ENCODE results near the gene ASTN2. TPM values are rescaled to one million over a fixed set of nuclear protein-coding genes. Genes with fewer than 3 reads are reported as not detected.

ASTN2 gene
- total and polyA plus RNA-seq, 10 donors, result 0.87 to 6.1 (median 3.7) TPM

- WGBS, 5 donors, result 75 to 87% (median 79%) methylated on average over 1 of the region's 1 CpG
- TF ChIP-seq CTCF (IDR thresholded peaks at IDR 0.05 in 8 of 11, conservative IDR thresholded peaks at IDR 0.05 in 3 of 11) (no peak), POLR2AphosphoS5 (IDR thresholded peaks at IDR 0.05) (no peak), POLR2A (IDR thresholded peaks at IDR 0.05) (no peak)
- no peaks in the 10 kb centered on the region for H3K36me3 ChIP-seq
- intact Hi-C loops (cut with DNase I; ENCODE audit: low total_unique reads), result no loop called here
- H3K27me3 ChIP-seq (replicated peaks in 1 of 7), result no peaks in the 10 kb centered on the region
- peaks cover 0 to 10% (median 0%) of the 10 kb centered on the region in 8 donors for H3K9me3 ChIP-seq
- H3K4me3 ChIP-seq, result no peak overlapping the region
- H3K4me1 ChIP-seq, result no peaks in the 10 kb centered on the region
- DNase-seq, result no peak
- no peak overlapping the region for H3K27ac ChIP-seq
These were observed 60.5 kb downstream of the ASTN2 start for GRCh38 chr9:117354244-117354847.

DNA sequence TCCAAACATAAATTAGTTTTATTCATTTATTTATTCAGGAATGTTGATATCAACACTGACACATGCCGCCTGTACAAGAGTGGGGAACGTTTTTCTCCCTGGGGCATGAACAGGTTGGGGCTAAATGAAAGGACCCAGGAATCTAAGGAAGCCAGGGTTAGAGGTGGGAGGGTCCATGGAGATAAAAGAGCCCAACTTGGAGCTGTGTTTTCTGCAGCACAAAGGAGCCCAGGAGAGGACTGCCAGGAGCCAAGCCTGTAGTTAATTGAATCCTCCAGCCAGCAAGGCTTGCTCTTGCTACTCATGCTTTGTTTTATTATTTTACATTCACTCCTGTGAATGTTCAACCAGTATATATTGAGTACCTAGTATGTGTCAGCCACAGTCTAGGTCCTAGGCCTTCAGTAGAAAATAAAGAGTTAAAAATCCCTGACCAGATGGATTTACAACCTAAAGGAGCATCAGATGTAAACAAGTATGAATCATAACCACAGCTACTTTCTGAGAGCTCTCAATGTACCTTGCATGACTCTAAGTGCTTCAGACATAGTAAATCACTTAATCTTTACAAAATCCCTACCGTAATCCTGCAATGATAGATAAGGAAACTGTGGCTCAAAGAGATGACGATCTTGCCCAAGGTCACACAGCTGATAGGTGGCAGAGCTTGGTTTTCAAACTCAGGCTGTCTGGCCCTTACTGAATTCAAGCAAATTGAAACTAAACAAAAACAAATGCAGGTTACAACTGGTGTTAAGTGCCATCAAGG is 69.8 kb downstream of the ASTN2 start:
- H3K9me3 ChIP-seq, result no peaks in the 10 kb centered on the region
- DNase-seq, result no peak
- no peaks in the 10 kb centered on the region for H3K4me1 ChIP-seq
- no peaks in the 10 kb centered on the region for H3K27me3 ChIP-seq (replicated peaks in 1 of 7)
- TF ChIP-seq CTCF (IDR thresholded peaks at IDR 0.05 in 8 of 11, conservative IDR thresholded peaks at IDR 0.05 in 3 of 11) (no peak), POLR2AphosphoS5 (IDR thresholded peaks at IDR 0.05) (no peak), POLR2A (IDR thresholded peaks at IDR 0.05) (no peak)
- H3K4me3 ChIP-seq, result no peak overlapping the region
- no peak overlapping the region for H3K27ac ChIP-seq
- no peaks in the 10 kb centered on the region for H3K36me3 ChIP-seq
- intact Hi-C loops (cut with DNase I; ENCODE audit: low total_unique reads), result no loop called here
- WGBS, 5 donors, result 39 to 50% (median 49%) methylated on average over 4 of the region's 4 CpGs

- no peaks in the 10 kb centered on the region for H3K4me1 ChIP-seq
- H3K27ac ChIP-seq, result no peak overlapping the region
- no peaks in the 10 kb centered on the region for H3K27me3 ChIP-seq (replicated peaks in 1 of 7)
- no peaks in the 10 kb centered on the region for H3K36me3 ChIP-seq
- intact Hi-C loops (cut with DNase I; ENCODE audit: low total_unique reads), result no loop called here
- no peak overlapping the region for H3K4me3 ChIP-seq
- 30 to 55% (median 50%) methylated on average over 1 of the region's 1 CpG for WGBS, 5 donors
- TF ChIP-seq POLR2AphosphoS5 (IDR thresholded peaks at IDR 0.05) (no peak), POLR2A (IDR thresholded peaks at IDR 0.05) (no peak), CTCF (IDR thresholded peaks at IDR 0.05 in 8 of 11, conservative IDR thresholded peaks at IDR 0.05 in 3 of 11) (no peak)
- DNase-seq, result no peak
- no peaks in the 10 kb centered on the region for H3K9me3 ChIP-seq
These were observed 71.4 kb downstream of the ASTN2 start for GRCh38 chr9:117343427-117343826.

DNA sequence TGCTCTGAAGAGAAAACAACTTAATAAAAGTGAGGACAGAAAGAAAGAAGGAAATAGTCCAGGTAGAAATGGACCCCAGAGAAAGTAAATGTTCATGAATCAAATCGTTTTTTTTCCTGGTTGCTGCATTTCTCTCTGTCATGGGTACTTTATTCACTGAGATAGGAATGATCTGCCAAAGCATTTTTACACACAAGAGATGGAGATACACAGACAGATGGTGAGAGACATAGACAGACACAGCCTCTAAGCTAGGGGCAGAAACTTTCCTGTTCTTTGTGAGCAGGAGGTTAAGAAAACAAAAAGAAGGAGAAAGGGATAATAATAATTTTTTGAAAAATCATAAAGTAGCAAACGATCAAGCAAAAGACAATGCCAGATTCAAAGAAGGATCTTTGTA is 73.7 kb downstream of the ASTN2 start:
- Histone ChIP-seq H3K9me3 (no peaks in the 10 kb centered on the region), H3K4me1 (no peaks in the 10 kb centered on the region), H3K27me3 (replicated peaks in 1 of 7) (no peaks in the 10 kb centered on the region), H3K36me3 (no peaks in the 10 kb centered on the region), H3K27ac (no peak overlapping the region), H3K4me3 (no peak overlapping the region)
- TF ChIP-seq POLR2AphosphoS5 (IDR thresholded peaks at IDR 0.05), result no peak
- no peak for TF ChIP-seq CTCF (IDR thresholded peaks at IDR 0.05 in 8 of 11, conservative IDR thresholded peaks at IDR 0.05 in 3 of 11)
- 54 to 69% (median 62%) methylated on average over 2 of the region's 2 CpGs for WGBS, 5 donors
- no peak for DNase-seq
- intact Hi-C loops (cut with DNase I; ENCODE audit: low total_unique reads), result no loop called here

Measured in spleen (tissue), 11 donors.